H9 (cell line): ENCODE measurements around the gene MAP2K7. TPM values are rescaled to one million over a fixed set of nuclear protein-coding genes. Genes with fewer than 3 reads are reported as not detected.

ENCODE experiments used
- DNase-seq: peaks from one replicate; pipeline ENCODE4 v3.0.0-alpha.2; 2017
- H2AFZ ChIP-seq: one replicate; pipeline ENCODE4 v1.6.1; 2013; ENCODE audit warnings: mild to moderate bottlenecking, low read length, control low read depth, moderate library complexity
- H2AK5ac ChIP-seq: 2 replicates; pipeline ENCODE4 v1.6.1; 2013; ENCODE audit warnings: low read length, control low read depth, mixed read lengths; ENCODE audit not compliant: insufficient read length
- H2BK120ac ChIP-seq: one replicate; pipeline ENCODE4 v1.6.1; 2013; ENCODE audit warnings: low read depth, mild to moderate bottlenecking, low read length, control low read depth, inconsistent platforms; ENCODE audit not compliant: poor library complexity, severe bottlenecking
- H2BK12ac ChIP-seq: 2 replicates; pipeline ENCODE4 v1.6.1; 2013; ENCODE audit warnings: low read length, control low read depth, mixed read lengths, low read depth; ENCODE audit not compliant: insufficient read length
- H2BK15ac ChIP-seq: 2 replicates; pipeline ENCODE4 v1.6.1; 2013; ENCODE audit warnings: low read depth, low read length, control low read depth
- H2BK20ac ChIP-seq: one replicate; pipeline ENCODE4 v1.6.1; 2013; ENCODE audit warnings: low read depth, mild to moderate bottlenecking, low read length, control low read depth, inconsistent platforms; ENCODE audit not compliant: poor library complexity, severe bottlenecking
- H2BK5ac ChIP-seq: 2 replicates; pipeline ENCODE4 v1.6.1; 2013; ENCODE audit warnings: low read length, control low read depth, mixed read lengths; ENCODE audit not compliant: insufficient read length
- H3K14ac ChIP-seq: 2 replicates; pipeline ENCODE4 v1.6.1; 2013; ENCODE audit warnings: low read length, control low read depth; ENCODE audit not compliant: insufficient read depth
- H3K18ac ChIP-seq: 2 replicates; pipeline ENCODE4 v1.6.1; 2013; ENCODE audit warnings: low read depth, mild to moderate bottlenecking, mixed read lengths, low read length, control low read depth; ENCODE audit not compliant: insufficient read length
- H3K23ac ChIP-seq: 2 replicates; pipeline ENCODE4 v1.6.1; 2013; ENCODE audit warnings: low read length, control low read depth, mixed read lengths, low read depth; ENCODE audit not compliant: insufficient read length
- H3K23me2 ChIP-seq: 2 replicates; pipeline ENCODE4 v1.6.1; 2013; ENCODE audit warnings: low read depth, mild to moderate bottlenecking, mixed read lengths, low read length, control low read depth; ENCODE audit not compliant: insufficient read length, poor library complexity, severe bottlenecking
- H3K27ac ChIP-seq: 2 replicates; pipeline ENCODE4 v1.5.1; 2013; ENCODE audit warnings: low read length, control low read depth, mixed read lengths, low read depth; ENCODE audit not compliant: insufficient read length
- H3K27me3 ChIP-seq: 2 replicates; pipeline ENCODE4 v1.6.1; 2013; ENCODE audit warnings: low read length, control low read depth, inconsistent platforms; ENCODE audit not compliant: insufficient read depth
- H3K4ac ChIP-seq: 2 replicates; pipeline ENCODE4 v1.6.1; 2013; ENCODE audit warnings: low read depth, mild to moderate bottlenecking, control low read depth, inconsistent platforms, low read length, moderate library complexity
- H3K4me1 ChIP-seq: 2 replicates; pipeline ENCODE4 v1.6.1; 2013; ENCODE audit warnings: low read length, control low read depth, inconsistent platforms; ENCODE audit not compliant: insufficient read depth
- H3K4me2 ChIP-seq: 2 replicates; pipeline ENCODE4 v1.6.1; 2013; ENCODE audit warnings: low read length, control low read depth, mixed read lengths; ENCODE audit not compliant: insufficient read length, insufficient read depth
- H3K56ac ChIP-seq: 2 replicates; pipeline ENCODE4 v1.6.1; 2013; ENCODE audit warnings: low read depth, mild to moderate bottlenecking, mixed read lengths, low read length, control low read depth; ENCODE audit not compliant: insufficient read length
- H3K79me1 ChIP-seq: 2 replicates; pipeline ENCODE4 v1.6.1; 2013; ENCODE audit warnings: low read depth, mild to moderate bottlenecking, moderate library complexity, low read length, control low read depth, inconsistent platforms; ENCODE audit not compliant: insufficient read depth, poor library complexity, severe bottlenecking
- H3K79me2 ChIP-seq: 2 replicates; pipeline ENCODE4 v1.6.1; 2013; ENCODE audit warnings: low read length, control low read depth, inconsistent platforms; ENCODE audit not compliant: insufficient read depth
- H3K9ac ChIP-seq: 2 replicates; pipeline ENCODE4 v1.6.1; 2013; ENCODE audit warnings: low read length, control low read depth, mixed read lengths; ENCODE audit not compliant: insufficient read length; ENCODE audit errors: extremely low read depth
- H3K9me3 ChIP-seq: one replicate; pipeline ENCODE4 v1.6.1; 2013; ENCODE audit warnings: low read depth, low read length, inconsistent platforms; ENCODE audit not compliant: control insufficient read depth
- H3T11ph ChIP-seq: one replicate; pipeline ENCODE4 v1.6.1; 2013; ENCODE audit warnings: mild to moderate bottlenecking, low read length, control low read depth, inconsistent platforms
- H4K20me1 ChIP-seq: one replicate; pipeline ENCODE4 v1.6.1; 2013; ENCODE audit not compliant: control insufficient read depth, insufficient read length, insufficient read depth
- H4K5ac ChIP-seq: 2 replicates; pipeline ENCODE4 v1.6.1; 2013; ENCODE audit warnings: low read depth, mild to moderate bottlenecking, mixed read lengths, low read length, control low read depth; ENCODE audit not compliant: insufficient read length
- H4K8ac ChIP-seq: replicated peaks from 2 replicates; pipeline ENCODE4 v1.6.1; 2013; ENCODE audit warnings: low read length, control low read depth, mixed read lengths, low read depth; ENCODE audit not compliant: insufficient read length
- H4K91ac ChIP-seq: 2 replicates; pipeline ENCODE4 v1.6.1; 2013; ENCODE audit warnings: low read depth, mild to moderate bottlenecking, moderate library complexity, mixed read lengths, low read length, control low read depth; ENCODE audit not compliant: insufficient read length
- H3K27ac Mint-ChIP-seq, 3 experiments: 2 replicates in 2 of 3; 3 replicates in 1 of 3; pipeline ENCODE4 v1.8.0; 2020 to 2021; ENCODE audit warnings: mixed read lengths in 3 of 3, mild to moderate bottlenecking in 1 of 3, moderate library complexity in 1 of 3
- H3K27me3 Mint-ChIP-seq: 2 replicates; pipeline ENCODE4 v1.8.0; 2021; ENCODE audit warnings: low read depth, mild to moderate bottlenecking, moderate library complexity, mixed read lengths
- H3K36me3 Mint-ChIP-seq, 3 experiments: 2 replicates in 2 of 3; 3 replicates in 1 of 3; pipeline ENCODE4 v1.8.0; 2020 to 2021; ENCODE audit warnings: low read depth in 3 of 3, mixed read lengths in 3 of 3; ENCODE audit not compliant: insufficient read depth in 1 of 3
- H3K4me1 Mint-ChIP-seq, 2 experiments: 2 replicates each; pipeline ENCODE4 v1.8.0; 2020; ENCODE audit warnings: mixed read lengths in 2 of 2
- H3K4me3 Mint-ChIP-seq, 2 experiments: 2 replicates in 1 of 2; 3 replicates in 1 of 2; pipeline ENCODE4 v1.8.0; 2020 to 2021; ENCODE audit warnings: mild to moderate bottlenecking in 2 of 2, mixed read lengths in 2 of 2, moderate library complexity in 1 of 2
- H3K9me3 Mint-ChIP-seq, 2 experiments: 2 replicates in 1 of 2; 3 replicates in 1 of 2; pipeline ENCODE4 v1.8.0; 2020; ENCODE audit warnings: mild to moderate bottlenecking in 2 of 2, mixed read lengths in 2 of 2, moderate library complexity in 1 of 2
- CTCF ChIP-seq: fragments of 200-600 bp; sonication (generic); conservative IDR thresholded peaks from 3 replicates; pipeline ENCODE4 v1.8.0; 2021; ENCODE audit warnings: antibody characterized with exemption, mild to moderate bottlenecking
- WGBS: extraction: QIAGEN DNeasy Blood & Tissue Kit; methylation state at CpG from one replicate; pipeline ENCODE4 v1.1.7; 2013; ENCODE audit warnings: missing lambda C conversion rate, low lambda C conversion rate, mixed read lengths; ENCODE audit not compliant: insufficient read length; ENCODE audit errors: extremely low coverage; 5-methylcytosine and 5-hydroxymethylcytosine counted together
- total RNA-seq: library from RNA; stranded (reverse); gene quantifications from 2 replicates; pipeline ENCODE4 v1.2.1, GENCODE V29; 2021

MAP2K7 gene
- total RNA-seq, 1 experiment from 2014 or later: 48.1 TPM

GRCh38 chr19:7885818-7886217, 17.9 kb upstream of the MAP2K7 start:
- Histone ChIP-seq H3K27ac (no peak overlapping the region), H2BK20ac (no peak overlapping the region), H4K91ac (no peak overlapping the region), H4K8ac (no peak overlapping the region), H3K4ac (no peak overlapping the region), H3K9ac (no peak overlapping the region), H3K18ac (no peak overlapping the region), H3K79me2 (no peaks in the 10 kb centered on the region), H2BK15ac (no peak overlapping the region), H2AK5ac (no peak overlapping the region), H2AFZ (no peak overlapping the region), H3K23me2 (peaks cover 3% of the 10 kb centered on the region), H3K4me1 (no peaks in the 10 kb centered on the region), H3T11ph (no peak overlapping the region), H2BK120ac (no peak overlapping the region), H3K9me3 (no peaks in the 10 kb centered on the region), H3K79me1 (no peaks in the 10 kb centered on the region), H3K4me2 (no peak overlapping the region), H4K20me1 (no peaks in the 10 kb centered on the region), H4K5ac (no peak overlapping the region), H2BK5ac (no peak overlapping the region), H2BK12ac (no peak overlapping the region), H3K14ac (no peak overlapping the region), H3K56ac (no peak overlapping the region), H3K27me3 (no peaks in the 10 kb centered on the region), H3K23ac (no peak overlapping the region)
- Mint-ChIP-seq H3K4me1 (peaks cover 4 to 8% of the 10 kb centered on the region in 2 experiments), H3K27me3 (peaks cover 29% of the 10 kb centered on the region), H3K9me3 (peaks cover 5 to 10% of the 10 kb centered on the region in 2 experiments; a peak in 3 of 5 replicates), H3K36me3 (no peaks in the 10 kb centered on the region), H3K4me3 (no peak overlapping the region), H3K27ac (no peak overlapping the region)
- DNase-seq: no peak
- WGBS: no CpG with 5 or more reads among the region's 8 CpGs
- no peak for TF ChIP-seq CTCF
